Vagina (tissue), 2 donors: Measurements from ENCODE around the gene AQP6.
"Not testable (repeated sequence)": the region's sequence is repeated elsewhere in the genome, so short reads cannot be mapped to it uniquely, and the experiment has no call there.

Experiments
- POLR2A ChIP-seq, 2 donors: fragments of 450-650 bp; IDR thresholded peaks; one replicate each; pipeline ENCODE4 v1.6.1; 2017; ENCODE audit warnings: antibody characterized with exemption in 2 of 2, mild to moderate bottlenecking in 2 of 2, moderate library complexity in 2 of 2
- POLR2AphosphoS5 ChIP-seq, 2 donors: sonication (generic); formaldehyde crosslinking; IDR thresholded peaks; one replicate each; pipeline ENCODE4 v1.9.0; 2017; ENCODE audit warnings: antibody characterized with exemption in 2 of 2, mild to moderate bottlenecking in 2 of 2, low read depth in 1 of 2; ENCODE audit not compliant: insufficient read depth in 1 of 2
- TF ChIP-seq, protein P1 (sequence below), 3 experiments: fragments of 450-650 bp in 2 of 3; fragments of 200-600 bp in 1 of 3; sonication (generic) in 1 of 3; IDR thresholded peaks; one replicate each; pipeline ENCODE4 v1.5.1; 2017 to 2019; ENCODE audit warnings: antibody characterized with exemption in 3 of 3, mild to moderate bottlenecking in 2 of 3, moderate library complexity in 2 of 3

DNA sequence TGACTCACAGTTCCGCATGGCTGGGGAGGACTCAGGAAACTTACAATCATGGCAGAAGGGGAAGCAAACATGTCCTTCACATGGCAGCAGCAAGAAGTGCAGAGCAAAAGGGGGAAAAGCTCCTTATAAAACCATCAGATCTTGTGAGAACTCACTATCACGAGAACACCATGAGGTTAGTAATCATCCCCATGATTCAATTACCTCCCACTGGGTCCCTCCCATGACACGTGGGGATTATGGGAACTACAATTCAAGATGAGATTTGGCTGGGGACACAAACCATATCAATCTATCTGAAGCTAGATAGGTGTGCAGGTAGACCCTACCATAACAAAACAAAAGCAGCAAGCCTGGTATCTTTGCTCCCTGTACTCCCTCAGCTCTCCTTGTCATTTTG is 13.7 kb downstream of the AQP6 start:
- TF ChIP-seq POLR2AphosphoS5 (IDR thresholded peaks at IDR 0.05; ENCODE audit: insufficient read depth in 1 of 2, low read depth in 1 of 2); POLR2A (IDR thresholded peaks at IDR 0.05): not testable (repeated sequence)
- TF ChIP-seq, protein P1, sequence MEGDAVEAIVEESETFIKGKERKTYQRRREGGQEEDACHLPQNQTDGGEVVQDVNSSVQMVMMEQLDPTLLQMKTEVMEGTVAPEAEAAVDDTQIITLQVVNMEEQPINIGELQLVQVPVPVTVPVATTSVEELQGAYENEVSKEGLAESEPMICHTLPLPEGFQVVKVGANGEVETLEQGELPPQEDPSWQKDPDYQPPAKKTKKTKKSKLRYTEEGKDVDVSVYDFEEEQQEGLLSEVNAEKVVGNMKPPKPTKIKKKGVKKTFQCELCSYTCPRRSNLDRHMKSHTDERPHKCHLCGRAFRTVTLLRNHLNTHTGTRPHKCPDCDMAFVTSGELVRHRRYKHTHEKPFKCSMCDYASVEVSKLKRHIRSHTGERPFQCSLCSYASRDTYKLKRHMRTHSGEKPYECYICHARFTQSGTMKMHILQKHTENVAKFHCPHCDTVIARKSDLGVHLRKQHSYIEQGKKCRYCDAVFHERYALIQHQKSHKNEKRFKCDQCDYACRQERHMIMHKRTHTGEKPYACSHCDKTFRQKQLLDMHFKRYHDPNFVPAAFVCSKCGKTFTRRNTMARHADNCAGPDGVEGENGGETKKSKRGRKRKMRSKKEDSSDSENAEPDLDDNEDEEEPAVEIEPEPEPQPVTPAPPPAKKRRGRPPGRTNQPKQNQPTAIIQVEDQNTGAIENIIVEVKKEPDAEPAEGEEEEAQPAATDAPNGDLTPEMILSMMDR (IDR thresholded peaks at IDR 0.05) = not testable (repeated sequence)
